HCT116 (cell line): ENCODE results near the gene GJC3. TPM values are rescaled to one million over a fixed set of nuclear protein-coding genes. Genes with fewer than 3 reads are reported as not detected.

Source experiments
- ATAC-seq: fragments of 200-7000 bp; cut with Tn5 transposase; 2 replicates; pipeline ENCODE4 v1.9.1; 2020; ENCODE audit warnings: mild to moderate bottlenecking, moderate library complexity
- BruUV-seq: library from RNA; stranded (reverse); fragments of 400-500 nt; replicated peaks from 2 replicates; lab custom pipeline; 2021; lab: Mats Ljungman, UMichigan
- CTCF ChIA-PET: fragments of 300-600 bp; sonication (Branson Sonifier 250); formaldehyde crosslinking; loops from one replicate; lab custom pipeline; 2021; ENCODE audit warnings: antibody characterized with exemption; lab: Charles Lee
- POLR2A ChIA-PET: fragments of 300-600, 350-600 bp; sonication (Branson Sonifier 250); formaldehyde crosslinking; loops from one replicate; lab custom pipeline; 2021; ENCODE audit warnings: antibody characterized with exemption; lab: Charles Lee
- RAD21 ChIA-PET, 2 experiments: fragments of 300-600 bp; sonication (Branson Sonifier 250); formaldehyde crosslinking; loops; one replicate each; lab custom pipeline; 2023; ENCODE audit warnings: low total read pairs in 2 of 2; ENCODE audit not compliant: uncharacterized antibody in 2 of 2, unreplicated experiment in 2 of 2, low non-redundant PET in 1 of 2; lab: Charles Lee
- DNase-seq: peaks from one replicate; pipeline ENCODE4 v3.0.0-alpha.2; 2010; ENCODE audit warnings: low read depth, low spot score
- H2AFZ ChIP-seq: fragments of 200-600 bp; shearing (Covaris generic), sonication (generic); 2 replicates; pipeline ENCODE4 v1.6.1; 2017; ENCODE audit warnings: low read depth, mixed run types, mixed read lengths, antibody characterized with exemption, low read length; ENCODE audit not compliant: poor library complexity, severe bottlenecking
- H3K27ac ChIP-seq: 2 replicates; pipeline ENCODE4 v1.5.1; 2012; ENCODE audit warnings: low read depth, low read length
- H3K27me3 ChIP-seq: fragments of 200-600 bp; sonication (generic); 2 replicates; pipeline ENCODE4 v1.6.1; 2016; ENCODE audit warnings: mixed run types, low read length, mixed read lengths; ENCODE audit not compliant: insufficient read depth
- H3K36me3 ChIP-seq, 2 experiments: fragments of 200-500 bp in 1 of 2; fragments of 200-600 bp in 1 of 2; sonication (Bioruptor generic) in 1 of 2; sonication (generic) in 1 of 2; 2 replicates each; pipeline versions ENCODE4 v1.5.1 to v1.6.1; 2014 to 2016; ENCODE audit warnings: low read length in 2 of 2, inconsistent platforms in 1 of 2, mixed read lengths in 1 of 2, mixed run types in 1 of 2; ENCODE audit not compliant: insufficient read depth in 2 of 2, control insufficient read depth in 1 of 2
- H3K4me1 ChIP-seq, 2 experiments: fragments of 200-600 bp in 1 of 2; sonication (generic) in 1 of 2; 2 replicates each; pipeline versions ENCODE4 v1.5.1 to v1.6.1; 2012 to 2017; ENCODE audit warnings: low read length in 2 of 2, inconsistent platforms in 1 of 2, mild to moderate bottlenecking in 1 of 2, mixed read lengths in 1 of 2, mixed run types in 1 of 2, moderate library complexity in 1 of 2; ENCODE audit not compliant: insufficient read depth in 2 of 2, control insufficient read depth in 1 of 2
- H3K4me2 ChIP-seq: fragments of 200-600 bp; sonication (generic); 2 replicates; pipeline ENCODE4 v1.6.1; 2017; ENCODE audit warnings: mixed run types, low read length, mixed read lengths
- H3K4me3 ChIP-seq, 2 experiments: fragments of 200-600 bp in 1 of 2; sonication (generic) in 1 of 2; replicated peaks in 1 of 2; 2 replicates each; pipeline ENCODE4 v1.5.1; 2011 to 2016; ENCODE audit warnings: low read length in 2 of 2, control low read depth in 1 of 2, low read depth in 1 of 2, mild to moderate bottlenecking in 1 of 2, mixed read lengths in 1 of 2, mixed run types in 1 of 2
- H3K79me2 ChIP-seq: fragments of 200-600 bp; sonication (generic); 2 replicates; pipeline ENCODE4 v1.6.1; 2017; ENCODE audit warnings: mild to moderate bottlenecking, mixed run types, low read length, moderate library complexity, mixed read lengths; ENCODE audit not compliant: insufficient read depth
- H3K9ac ChIP-seq: fragments of 200-600 bp; sonication (generic); 2 replicates; pipeline ENCODE4 v1.6.1; 2016; ENCODE audit warnings: low read length, mixed read lengths
- H3K9me2 ChIP-seq: fragments of 200-600 bp; sonication (generic), shearing (Covaris generic); 2 replicates; pipeline ENCODE4 v1.6.1; 2017; ENCODE audit warnings: mixed run types, mild to moderate bottlenecking, moderate library complexity; ENCODE audit not compliant: insufficient read depth
- H3K9me3 ChIP-seq, 2 experiments: fragments of 200-500 bp in 1 of 2; fragments of 200-600 bp in 1 of 2; sonication (Bioruptor generic) in 1 of 2; sonication (generic) in 1 of 2; 2 replicates each; pipeline ENCODE4 v1.6.1; 2014 to 2017; ENCODE audit warnings: low read length in 2 of 2, mixed read lengths in 2 of 2, inconsistent platforms in 1 of 2, low read depth in 1 of 2, mild to moderate bottlenecking in 1 of 2, mixed run types in 1 of 2, moderate library complexity in 1 of 2; ENCODE audit not compliant: control insufficient read depth in 1 of 2, insufficient read depth in 1 of 2
- H4K20me1 ChIP-seq: fragments of 200-600 bp; sonication (generic), shearing (Covaris generic); 2 replicates; pipeline ENCODE4 v1.6.1; 2017; ENCODE audit warnings: mixed run types, mild to moderate bottlenecking, moderate library complexity; ENCODE audit not compliant: insufficient read depth
- CBX3 ChIP-seq: IDR thresholded peaks from 2 replicates; pipeline ENCODE4 v1.6.1; 2012; ENCODE audit warnings: low read depth
- CEBPB ChIP-seq: IDR thresholded peaks from 2 replicates; pipeline ENCODE4 v1.6.1; 2012; ENCODE audit warnings: low read depth
- EGR1 ChIP-seq: IDR thresholded peaks from 2 replicates; pipeline ENCODE4 v1.6.1; 2012; ENCODE audit warnings: low read depth
- EZH2phosphoT487 ChIP-seq: fragments of 200-600 bp; IDR thresholded peaks from 2 replicates; pipeline ENCODE4 v1.6.1; 2018; ENCODE audit warnings: antibody characterized with exemption, borderline replicate concordance
- FOSL1 ChIP-seq: IDR thresholded peaks from 2 replicates; pipeline ENCODE4 v1.6.1; 2012; ENCODE audit warnings: low read depth
- RAD21 ChIP-seq: IDR thresholded peaks from 2 replicates; pipeline ENCODE4 v1.6.1; 2012; ENCODE audit warnings: low read depth, mild to moderate bottlenecking
- SIN3A ChIP-seq: IDR thresholded peaks from 2 replicates; pipeline ENCODE4 v1.6.1; 2012; ENCODE audit warnings: low read depth
- SP1 ChIP-seq: IDR thresholded peaks from 2 replicates; pipeline ENCODE4 v1.6.1; 2012; ENCODE audit warnings: low read depth
- SRF ChIP-seq: IDR thresholded peaks from 2 replicates; pipeline ENCODE4 v1.6.1; 2012; ENCODE audit warnings: low read depth
- YY1 ChIP-seq: IDR thresholded peaks from 2 replicates; pipeline ENCODE4 v1.6.1; 2011; ENCODE audit warnings: low read length, low read depth, moderate library complexity, mild to moderate bottlenecking; ENCODE audit not compliant: insufficient replicate concordance; ENCODE audit errors: extremely low read depth
- intact Hi-C: fragments of 100-400 bp; cut with micrococcal nuclease; formaldehyde crosslinking; loops from 2 replicates; pipeline ENCODE4 v1.10.0; 2022
- total RNA-seq: library from RNA; stranded (reverse); gene quantifications from one replicate; pipeline ENCODE4 v1.2.1, GENCODE V29; 2021; ENCODE audit not compliant: unreplicated experiment
- TF ChIP-seq, protein P1 (sequence below): IDR thresholded peaks from 2 replicates; pipeline ENCODE4 v1.6.1; 2011; ENCODE audit warnings: mild to moderate bottlenecking, low read length, moderate library complexity; ENCODE audit not compliant: insufficient replicate concordance; ENCODE audit errors: extremely low read depth
- TF ChIP-seq, protein P2 (sequence below): IDR thresholded peaks from 2 replicates; pipeline ENCODE4 v1.6.1; 2012; ENCODE audit warnings: low read depth
- TF ChIP-seq, protein P3 (sequence below): IDR thresholded peaks from 2 replicates; pipeline ENCODE4 v1.6.1; 2012

Gene GJC3
- total RNA-seq, 1 experiment from 2014 or later, result 0.76 TPM

DNA sequence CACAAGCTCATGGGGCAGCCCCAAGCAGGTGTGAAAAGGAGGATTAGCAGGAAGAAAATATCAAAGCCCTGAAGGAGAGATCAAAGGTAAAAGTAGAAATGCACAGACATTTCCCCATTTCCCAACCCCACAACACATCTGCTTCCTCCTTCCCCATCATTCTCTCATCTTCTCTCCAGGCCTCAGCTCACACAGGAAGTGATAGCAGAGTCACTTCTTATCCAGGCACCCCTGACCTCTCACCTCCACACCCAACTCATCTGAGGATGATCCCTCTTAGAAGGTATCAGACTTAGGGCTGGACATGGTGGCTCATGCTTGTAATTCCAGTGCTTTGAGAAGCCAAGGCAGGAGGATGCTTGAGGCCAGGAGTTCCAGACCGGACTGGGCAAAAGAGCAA is 18.2 kb upstream of the GJC3 start (continued):
- TF ChIP-seq, protein P1, sequence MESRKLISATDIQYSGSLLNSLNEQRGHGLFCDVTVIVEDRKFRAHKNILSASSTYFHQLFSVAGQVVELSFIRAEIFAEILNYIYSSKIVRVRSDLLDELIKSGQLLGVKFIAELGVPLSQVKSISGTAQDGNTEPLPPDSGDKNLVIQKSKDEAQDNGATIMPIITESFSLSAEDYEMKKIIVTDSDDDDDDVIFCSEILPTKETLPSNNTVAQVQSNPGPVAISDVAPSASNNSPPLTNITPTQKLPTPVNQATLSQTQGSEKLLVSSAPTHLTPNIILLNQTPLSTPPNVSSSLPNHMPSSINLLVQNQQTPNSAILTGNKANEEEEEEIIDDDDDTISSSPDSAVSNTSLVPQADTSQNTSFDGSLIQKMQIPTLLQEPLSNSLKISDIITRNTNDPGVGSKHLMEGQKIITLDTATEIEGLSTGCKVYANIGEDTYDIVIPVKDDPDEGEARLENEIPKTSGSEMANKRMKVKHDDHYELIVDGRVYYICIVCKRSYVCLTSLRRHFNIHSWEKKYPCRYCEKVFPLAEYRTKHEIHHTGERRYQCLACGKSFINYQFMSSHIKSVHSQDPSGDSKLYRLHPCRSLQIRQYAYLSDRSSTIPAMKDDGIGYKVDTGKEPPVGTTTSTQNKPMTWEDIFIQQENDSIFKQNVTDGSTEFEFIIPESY, result no peak

DNA sequence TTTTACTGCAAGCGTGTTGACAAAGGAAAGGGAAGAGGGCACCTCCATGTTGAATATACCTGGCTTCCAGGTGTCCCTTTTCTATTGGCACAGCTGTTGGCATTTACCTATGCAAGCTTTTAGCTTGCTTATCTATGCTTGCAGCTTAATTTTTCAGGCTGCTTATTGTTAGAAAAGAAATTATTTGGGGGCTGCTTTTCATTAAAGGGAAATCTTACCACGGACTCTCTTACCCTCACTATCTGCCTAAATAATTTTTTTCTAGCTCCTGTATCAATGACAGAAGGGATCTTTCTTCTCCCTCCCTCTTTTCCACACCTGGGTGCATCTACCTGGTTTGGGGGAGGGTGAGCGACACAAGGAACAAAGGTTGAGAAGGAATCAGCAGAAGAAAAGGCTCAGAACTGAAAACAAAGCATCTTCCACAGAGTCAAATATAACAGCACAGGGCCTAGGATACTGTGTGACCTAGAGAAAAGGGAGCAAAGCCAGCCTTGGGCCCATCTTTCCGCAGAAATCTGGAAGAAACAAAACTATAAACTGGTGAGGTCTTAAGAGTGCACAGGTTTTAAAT is 15.2 kb upstream of the GJC3 start:
- RAD21 ChIA-PET, result no interaction called here
- intact Hi-C loops, result no loop called here
- peaks cover 0 to 1% of the 10 kb centered on the region in 2 experiments; a peak in 2 of 4 replicates for H3K9me3 ChIP-seq
- ATAC-seq (no peak), DNase-seq (no peak)
- H4K20me1 ChIP-seq, result no peaks in the 10 kb centered on the region
- H3K79me2 ChIP-seq, result no peaks in the 10 kb centered on the region
- POLR2A ChIA-PET, result no interaction called here
- H3K4me1 ChIP-seq, result no peaks in the 10 kb centered on the region
- H3K27ac ChIP-seq, result no peak overlapping the region
- CTCF ChIA-PET, result no interaction called here
- H2AFZ ChIP-seq, result no peak overlapping the region
- TF ChIP-seq FOSL1 (no peak), EZH2phosphoT487 (no peak), SIN3A (no peak), CBX3 (no peak), RAD21 (no peak), CEBPB (no peak), SP1 (no peak), SRF (no peak), YY1 (no peak), EGR1 (no peak)
- TF ChIP-seq, protein P2, sequence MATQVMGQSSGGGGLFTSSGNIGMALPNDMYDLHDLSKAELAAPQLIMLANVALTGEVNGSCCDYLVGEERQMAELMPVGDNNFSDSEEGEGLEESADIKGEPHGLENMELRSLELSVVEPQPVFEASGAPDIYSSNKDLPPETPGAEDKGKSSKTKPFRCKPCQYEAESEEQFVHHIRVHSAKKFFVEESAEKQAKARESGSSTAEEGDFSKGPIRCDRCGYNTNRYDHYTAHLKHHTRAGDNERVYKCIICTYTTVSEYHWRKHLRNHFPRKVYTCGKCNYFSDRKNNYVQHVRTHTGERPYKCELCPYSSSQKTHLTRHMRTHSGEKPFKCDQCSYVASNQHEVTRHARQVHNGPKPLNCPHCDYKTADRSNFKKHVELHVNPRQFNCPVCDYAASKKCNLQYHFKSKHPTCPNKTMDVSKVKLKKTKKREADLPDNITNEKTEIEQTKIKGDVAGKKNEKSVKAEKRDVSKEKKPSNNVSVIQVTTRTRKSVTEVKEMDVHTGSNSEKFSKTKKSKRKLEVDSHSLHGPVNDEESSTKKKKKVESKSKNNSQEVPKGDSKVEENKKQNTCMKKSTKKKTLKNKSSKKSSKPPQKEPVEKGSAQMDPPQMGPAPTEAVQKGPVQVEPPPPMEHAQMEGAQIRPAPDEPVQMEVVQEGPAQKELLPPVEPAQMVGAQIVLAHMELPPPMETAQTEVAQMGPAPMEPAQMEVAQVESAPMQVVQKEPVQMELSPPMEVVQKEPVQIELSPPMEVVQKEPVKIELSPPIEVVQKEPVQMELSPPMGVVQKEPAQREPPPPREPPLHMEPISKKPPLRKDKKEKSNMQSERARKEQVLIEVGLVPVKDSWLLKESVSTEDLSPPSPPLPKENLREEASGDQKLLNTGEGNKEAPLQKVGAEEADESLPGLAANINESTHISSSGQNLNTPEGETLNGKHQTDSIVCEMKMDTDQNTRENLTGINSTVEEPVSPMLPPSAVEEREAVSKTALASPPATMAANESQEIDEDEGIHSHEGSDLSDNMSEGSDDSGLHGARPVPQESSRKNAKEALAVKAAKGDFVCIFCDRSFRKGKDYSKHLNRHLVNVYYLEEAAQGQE, result no peak
- TF ChIP-seq, protein P3, sequence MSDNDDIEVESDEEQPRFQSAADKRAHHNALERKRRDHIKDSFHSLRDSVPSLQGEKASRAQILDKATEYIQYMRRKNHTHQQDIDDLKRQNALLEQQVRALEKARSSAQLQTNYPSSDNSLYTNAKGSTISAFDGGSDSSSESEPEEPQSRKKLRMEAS, result no peak
- TF ChIP-seq, all 23 proteins: peak for 0
- no peak overlapping the region for H3K4me3 ChIP-seq
- no TSS peak for BruUV-seq
- no peaks in the 10 kb centered on the region for H3K9me2 ChIP-seq
- H3K27me3 ChIP-seq, result no peaks in the 10 kb centered on the region
- H3K4me2 ChIP-seq, result no peak overlapping the region
- no peaks in the 10 kb centered on the region for H3K36me3 ChIP-seq
- H3K9ac ChIP-seq, result no peak overlapping the region
